ENCODE data around the gene MTMR2. TPM values are rescaled to one million over a fixed set of nuclear protein-coding genes. Genes with fewer than 3 reads are reported as not detected.

Gene MTMR2
- total and polyA plus RNA-seq, 5 experiments from 2014 or later: 10.2 to 14.6 (median 11.8) TPM

GRCh38 chr11:95917193-95918036, 6.5 kb downstream of the MTMR2 start:
- no peak overlapping the region for H3K4me3 Mint-ChIP-seq
- ATAC-seq: no peak
- peak overlapping the region in 1 of 10 donors; percentile 12 for H3K27ac Mint-ChIP-seq
- DNase-seq: no peak
- no peaks in the 10 kb centered on the region for H3K9me3 Mint-ChIP-seq
- peaks cover 0 to 13% (median 2%) of the 10 kb centered on the region in 3 donors for H3K36me3 Mint-ChIP-seq
- POLR2A ChIA-PET: no interaction called here
- peaks cover 15 to 33% (median 28%) of the 10 kb centered on the region in 4 donors for H3K4me1 Mint-ChIP-seq
- H3K27me3 Mint-ChIP-seq: no peaks in the 10 kb centered on the region

- no peaks in the 10 kb centered on the region for H3K9me3 Mint-ChIP-seq
- H3K4me3 Mint-ChIP-seq: no peak overlapping the region
- no peak for DNase-seq
- no peak overlapping the region for H3K27ac Mint-ChIP-seq
- peaks cover 0 to 19% (median 7%) of the 10 kb centered on the region in 3 donors for H3K36me3 Mint-ChIP-seq
- ATAC-seq: no peak
- H3K27me3 Mint-ChIP-seq: no peaks in the 10 kb centered on the region
- H3K4me1 Mint-ChIP-seq: peaks cover 15 to 28% (median 26%) of the 10 kb centered on the region in 4 donors
- POLR2A ChIA-PET: no interaction called here
These were observed 7.9 kb downstream of the MTMR2 start for GRCh38 chr11:95916049-95916448.

DNA sequence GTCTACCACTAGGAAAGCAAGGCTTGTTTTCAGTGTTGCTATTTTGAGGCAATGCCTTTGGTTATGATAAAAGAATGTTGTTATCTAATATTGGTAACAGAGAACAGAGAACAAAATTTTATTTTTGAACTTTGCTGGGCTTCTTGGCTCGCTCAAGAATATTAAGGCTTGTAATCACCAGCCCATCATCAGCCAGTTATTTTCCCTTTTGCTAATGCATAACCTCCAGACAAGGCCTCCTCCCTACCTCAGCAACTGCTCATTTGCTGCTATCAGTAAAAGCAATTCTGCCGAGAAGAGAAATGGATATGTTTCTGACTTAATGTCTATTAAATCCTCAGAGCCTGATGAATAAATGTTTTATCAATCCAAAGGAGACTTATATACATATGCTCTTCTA, 8.9 kb downstream of the MTMR2 start:
- Mint-ChIP-seq H3K27me3 (no peaks in the 10 kb centered on the region), H3K4me3 (no peak overlapping the region), H3K4me1 (peaks cover 15 to 28% (median 26%) of the 10 kb centered on the region in 4 donors), H3K9me3 (no peaks in the 10 kb centered on the region), H3K36me3 (peaks cover 0 to 19% (median 7%) of the 10 kb centered on the region in 3 donors), H3K27ac (no peak overlapping the region)
- ATAC-seq (no peak), DNase-seq (no peak)
- POLR2A ChIA-PET: no interaction called here

DNA sequence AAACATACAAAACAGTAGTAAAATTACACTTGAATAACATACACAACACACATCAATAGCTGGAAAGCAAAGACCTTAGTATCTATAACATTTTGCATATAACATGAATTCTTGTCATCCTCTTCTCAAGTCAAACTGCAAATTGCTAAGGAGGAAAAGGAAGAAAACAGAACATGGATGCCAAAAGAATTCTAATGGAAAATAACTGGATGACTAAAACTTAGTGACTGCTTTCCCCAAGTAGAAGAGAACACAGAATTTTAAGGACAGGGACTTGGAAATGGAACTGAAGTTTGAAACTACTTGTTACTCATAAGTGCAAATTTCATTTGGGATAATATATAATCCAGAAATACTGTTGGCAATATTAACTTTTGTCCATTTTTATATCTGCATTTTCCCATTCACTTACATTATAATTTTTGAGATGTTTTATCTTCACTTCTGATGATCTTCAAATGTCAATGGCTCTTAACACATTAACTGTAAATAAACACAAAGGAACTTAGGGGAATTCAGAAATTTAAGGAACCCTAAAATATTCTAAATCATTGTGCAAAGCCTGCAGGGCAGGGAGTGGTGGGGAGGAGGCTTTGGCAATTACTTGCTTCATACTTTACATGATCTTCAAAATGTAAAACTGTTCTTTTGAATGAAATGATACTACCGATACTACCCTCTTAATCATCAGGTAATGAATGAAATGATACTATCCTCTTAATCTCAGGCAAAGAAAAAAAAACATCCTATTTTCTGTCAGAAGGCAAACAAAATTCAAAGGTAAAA, 9.9 kb downstream of the MTMR2 start:
- no peak for DNase-seq
- no peaks in the 10 kb centered on the region for H3K27me3 Mint-ChIP-seq
- ATAC-seq: no peak
- H3K36me3 Mint-ChIP-seq: peaks cover 0 to 19% (median 7%) of the 10 kb centered on the region in 3 donors
- peaks cover 15 to 28% (median 26%) of the 10 kb centered on the region in 4 donors for H3K4me1 Mint-ChIP-seq
- POLR2A ChIA-PET: no interaction called here
- no peaks in the 10 kb centered on the region for H3K9me3 Mint-ChIP-seq
- H3K27ac Mint-ChIP-seq: peak overlapping the region in 3 of 10 donors; percentile 20 to 45 (median 39)
- no peak overlapping the region for H3K4me3 Mint-ChIP-seq

DNA sequence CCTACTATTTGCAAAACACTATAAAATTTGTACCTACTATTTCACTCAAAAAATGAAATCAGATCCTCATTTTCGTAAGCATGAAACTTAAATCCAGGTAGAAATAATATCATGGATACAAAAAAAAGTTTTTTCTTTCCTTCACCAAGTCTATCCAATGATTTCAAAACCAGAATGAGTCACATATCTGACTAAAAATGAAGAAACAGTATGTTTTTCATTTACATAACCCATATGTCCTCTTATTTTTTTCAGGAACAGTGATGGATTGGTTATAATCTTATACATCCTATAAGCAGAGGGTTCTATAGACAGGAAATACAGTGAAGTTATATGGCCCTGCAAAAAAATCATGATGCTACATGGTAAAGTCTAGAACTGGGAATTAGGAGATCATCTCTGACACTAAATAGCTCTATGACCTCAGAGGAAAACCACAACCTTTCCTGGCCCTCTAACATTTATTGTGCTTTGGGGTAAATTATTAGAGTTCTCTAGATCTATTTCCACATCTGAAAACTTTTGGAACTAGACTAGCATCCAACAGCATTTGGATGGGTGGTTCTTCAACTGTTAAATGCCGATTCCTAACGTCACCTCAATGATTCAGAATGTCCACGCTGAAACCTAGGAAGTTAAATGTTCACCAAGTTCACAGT, 10.9 kb downstream of the MTMR2 start:
- no peak overlapping the region for H3K4me3 Mint-ChIP-seq
- POLR2A ChIA-PET: no interaction called here

DNA sequence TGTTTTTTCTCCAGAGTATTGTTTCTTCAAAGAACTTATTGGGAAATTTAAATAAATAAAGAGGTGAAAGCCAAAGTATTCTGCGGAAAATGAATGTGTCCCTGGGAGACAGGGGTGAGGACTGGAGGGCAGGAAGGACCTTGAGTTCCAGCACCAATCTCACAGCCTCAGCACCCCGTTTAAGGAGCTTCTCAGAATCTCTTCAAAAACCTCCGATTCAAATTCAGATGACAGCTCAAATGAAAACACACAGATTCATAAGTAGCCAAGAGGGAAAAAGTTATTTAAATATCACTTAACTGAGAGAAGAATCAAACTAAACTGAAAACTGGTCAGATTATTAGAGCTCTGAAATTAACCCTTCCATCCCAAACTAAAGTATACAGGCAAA, 12.5 kb downstream of the MTMR2 start:
- Mint-ChIP-seq H3K4me1 (peaks cover 19 to 43% (median 33%) of the 10 kb centered on the region in 4 donors), H3K27me3 (no peaks in the 10 kb centered on the region), H3K9me3 (no peaks in the 10 kb centered on the region), H3K27ac (no peak overlapping the region), H3K4me3 (no peak overlapping the region), H3K36me3 (peaks cover 0 to 26% (median 8%) of the 10 kb centered on the region in 3 donors)
- POLR2A ChIA-PET: no interaction called here
- DNase-seq (no peak), ATAC-seq (no peak)

More for the DNA sequence above, 10.9 kb downstream of the MTMR2 start:
- Mint-ChIP-seq H3K27me3 (no peaks in the 10 kb centered on the region), H3K36me3 (peaks cover 0 to 19% (median 7%) of the 10 kb centered on the region in 3 donors), H3K4me1 (peaks cover 15 to 32% (median 28%) of the 10 kb centered on the region in 4 donors), H3K27ac (peak overlapping the region in 1 of 10 donors; percentile 20), H3K9me3 (no peaks in the 10 kb centered on the region)
- no peak for ATAC-seq
- no peak for DNase-seq

DNA sequence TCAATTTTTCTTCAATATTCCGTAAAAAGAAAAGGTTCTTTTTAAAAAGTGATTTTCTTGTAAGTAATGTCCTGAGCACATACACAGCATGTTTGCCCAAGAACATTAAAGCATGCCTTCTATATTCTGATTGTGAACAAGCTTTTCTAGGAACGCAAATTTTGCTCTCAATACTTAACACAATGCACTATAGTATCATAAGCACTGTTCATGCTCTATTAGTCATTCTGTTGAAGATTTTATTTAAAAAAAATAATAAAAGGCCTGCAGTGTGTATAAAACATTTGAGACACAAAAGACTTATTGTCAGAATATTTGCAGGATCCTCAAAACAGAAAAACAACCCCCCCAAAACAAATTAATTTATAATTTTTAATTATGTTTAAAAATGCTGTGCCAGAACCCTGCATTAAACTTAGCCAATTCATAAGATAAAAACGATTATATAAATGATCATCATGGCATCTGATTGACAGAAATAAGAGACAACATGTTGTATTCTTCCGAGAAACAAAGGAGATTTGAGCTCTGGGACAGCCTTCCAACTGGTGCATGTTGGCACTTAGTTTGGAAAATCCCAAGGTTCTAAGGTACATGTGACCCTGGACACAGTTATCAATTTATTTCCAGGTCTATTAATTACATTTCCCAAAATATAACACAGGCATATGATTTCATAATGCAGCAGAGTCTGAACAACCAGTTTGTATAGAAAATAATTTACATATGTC, 13.1 kb downstream of the MTMR2 start:
- Mint-ChIP-seq H3K27ac (no peak overlapping the region), H3K4me3 (no peak overlapping the region), H3K4me1 (peaks cover 15 to 41% (median 30%) of the 10 kb centered on the region in 4 donors), H3K9me3 (no peaks in the 10 kb centered on the region), H3K36me3 (peaks cover 0 to 26% (median 8%) of the 10 kb centered on the region in 3 donors), H3K27me3 (no peaks in the 10 kb centered on the region)
- no peak for ATAC-seq
- POLR2A ChIA-PET: no interaction called here
- no peak for DNase-seq

DNA sequence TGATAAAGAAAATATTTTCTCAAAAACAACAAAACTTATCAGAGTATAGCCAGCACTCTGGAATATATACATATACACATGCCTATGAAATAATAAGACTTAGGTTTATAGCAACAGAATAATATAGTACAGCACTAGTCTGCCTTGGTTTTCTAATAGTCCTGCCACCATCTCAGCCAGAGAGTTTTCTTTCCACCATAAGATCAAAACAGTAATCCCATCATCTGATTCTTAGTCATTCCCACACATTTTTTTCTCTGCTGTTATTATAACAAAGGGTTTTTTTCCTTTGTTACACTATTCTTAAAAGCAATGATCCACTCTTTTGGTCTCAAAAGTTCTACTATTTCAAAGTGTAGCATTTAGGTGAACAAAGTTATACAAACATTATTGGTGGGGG, 15.1 kb downstream of the MTMR2 start:
- POLR2A ChIA-PET: no interaction called here
- no peak overlapping the region for H3K27ac Mint-ChIP-seq
- DNase-seq (no peak), ATAC-seq (no peak)
- no peaks in the 10 kb centered on the region for H3K27me3 Mint-ChIP-seq
- no peaks in the 10 kb centered on the region for H3K9me3 Mint-ChIP-seq
- peaks cover 0 to 23% (median 8%) of the 10 kb centered on the region in 3 donors for H3K36me3 Mint-ChIP-seq
- H3K4me1 Mint-ChIP-seq: peaks cover 11 to 28% (median 24%) of the 10 kb centered on the region in 4 donors
- H3K4me3 Mint-ChIP-seq: no peak overlapping the region

DNA sequence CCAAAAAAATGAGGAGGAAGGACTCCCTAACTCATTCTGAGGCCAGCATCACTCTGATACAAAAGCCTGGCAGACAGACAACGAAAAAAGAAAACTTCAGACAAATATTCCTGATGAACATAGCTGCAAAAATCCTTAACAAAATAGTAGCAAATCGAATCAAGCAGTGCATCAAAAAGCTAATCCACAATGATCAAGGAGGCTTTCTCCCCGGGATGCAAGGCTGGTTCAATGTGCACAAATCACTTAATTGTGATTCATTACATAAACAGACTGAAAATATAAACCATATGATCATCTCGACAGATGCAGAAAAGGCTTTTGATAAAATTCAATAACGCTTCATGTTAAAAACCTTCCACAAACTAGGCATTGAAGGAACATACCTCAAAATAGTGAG, 16.4 kb downstream of the MTMR2 start:
- H3K36me3 Mint-ChIP-seq: peaks cover 0 to 13% (median 6%) of the 10 kb centered on the region in 3 donors
- no peak overlapping the region for H3K27ac Mint-ChIP-seq
- DNase-seq (no peak), ATAC-seq (no peak)
- H3K4me1 Mint-ChIP-seq: peaks cover 6 to 22% (median 15%) of the 10 kb centered on the region in 4 donors
- H3K9me3 Mint-ChIP-seq: no peaks in the 10 kb centered on the region
- H3K4me3 Mint-ChIP-seq: no peak overlapping the region
- POLR2A ChIA-PET: no interaction called here
- H3K27me3 Mint-ChIP-seq: no peaks in the 10 kb centered on the region

DNA sequence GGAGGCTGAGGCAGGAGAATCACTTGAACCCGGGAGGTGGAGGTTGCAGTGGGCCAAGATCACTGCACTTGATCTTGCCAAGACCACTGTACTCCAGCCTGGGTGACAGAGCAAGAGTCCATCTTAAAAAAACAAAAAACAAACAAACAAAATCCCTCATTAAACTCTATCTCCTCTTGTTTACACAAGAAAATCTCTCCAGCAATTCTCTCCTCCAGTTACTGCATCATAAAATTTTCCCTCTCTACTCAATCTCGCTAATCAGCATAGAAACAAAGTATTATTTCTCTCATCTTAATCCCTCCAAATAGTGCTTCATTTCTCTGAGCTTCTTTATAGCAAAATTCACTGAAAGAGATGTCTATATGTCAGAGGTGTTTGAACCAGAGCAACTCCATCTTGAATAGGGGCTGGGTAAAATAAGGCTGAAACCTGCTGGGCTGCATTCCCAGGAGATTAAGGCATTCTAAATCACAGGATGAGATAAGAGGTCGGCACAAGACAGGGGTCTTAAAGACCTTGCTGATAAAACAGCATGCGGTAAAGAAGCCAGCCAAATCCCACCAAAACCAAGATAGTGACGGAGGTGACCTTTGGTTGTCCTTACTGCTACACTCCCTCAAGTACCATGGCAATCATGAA, 19.8 kb downstream of the MTMR2 start:
- Mint-ChIP-seq H3K27ac (no peak overlapping the region), H3K4me1 (peaks cover 4 to 17% (median 13%) of the 10 kb centered on the region in 4 donors), H3K9me3 (no peaks in the 10 kb centered on the region), H3K4me3 (no peak overlapping the region), H3K27me3 (no peaks in the 10 kb centered on the region), H3K36me3 (peaks cover 0 to 7% (median 1%) of the 10 kb centered on the region in 3 donors)
- no peak for ATAC-seq
- DNase-seq: no peak
- POLR2A ChIA-PET: no interaction called here

DNA sequence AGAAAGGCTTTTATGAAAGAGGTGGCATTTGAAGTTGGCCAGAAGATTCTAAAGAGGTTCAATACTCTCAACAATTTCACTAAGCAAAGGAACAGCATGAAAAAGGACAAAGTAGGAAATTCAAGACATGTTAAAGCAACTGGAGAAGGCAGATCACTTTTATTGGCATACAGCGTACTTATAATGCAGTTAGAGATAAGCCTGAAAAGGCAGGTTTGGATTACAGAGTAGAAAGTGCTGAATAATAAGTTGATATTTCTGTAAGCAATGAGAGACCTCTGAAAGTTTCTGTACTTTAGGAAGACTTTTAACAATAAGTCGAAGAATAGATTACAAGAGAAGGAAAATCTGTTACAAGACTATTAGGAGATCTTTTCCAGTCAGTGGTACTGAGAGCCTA, 25.1 kb downstream of the MTMR2 start:
- H3K4me3 Mint-ChIP-seq: no peak overlapping the region

DNA sequence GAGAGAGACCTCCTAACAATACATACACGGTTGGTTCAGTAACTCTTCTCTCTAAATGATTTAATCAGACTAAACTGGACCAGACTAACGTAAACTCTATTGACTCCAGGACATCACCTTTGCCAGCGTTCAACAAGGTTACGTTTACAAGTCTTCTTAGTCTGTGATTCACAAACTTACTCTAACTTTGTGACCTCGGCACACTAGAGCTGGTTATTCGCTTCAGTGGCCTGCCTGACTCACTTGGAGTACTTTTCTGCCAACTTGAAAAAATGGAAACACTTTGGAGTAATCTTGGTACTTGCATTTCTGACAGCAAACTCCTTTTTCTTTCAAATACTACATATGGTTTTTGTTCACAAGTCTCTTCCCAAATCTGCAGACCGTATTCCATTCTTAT, 26.2 kb downstream of the MTMR2 start:
- H3K36me3 Mint-ChIP-seq: peaks cover 0 to 5% (median 0%) of the 10 kb centered on the region in 3 donors
- POLR2A ChIA-PET: no interaction called here
- no peak for ATAC-seq

More for the DNA sequence above, 25.1 kb downstream of the MTMR2 start:
- H3K9me3 Mint-ChIP-seq: no peaks in the 10 kb centered on the region
- ATAC-seq (no peak), DNase-seq (no peak)
- no peaks in the 10 kb centered on the region for H3K27me3 Mint-ChIP-seq
- peaks cover 0 to 5% (median 0%) of the 10 kb centered on the region in 3 donors for H3K36me3 Mint-ChIP-seq
- no peak overlapping the region for H3K27ac Mint-ChIP-seq
- POLR2A ChIA-PET: no interaction called here
- H3K4me1 Mint-ChIP-seq: peaks cover 0 to 7% (median 4%) of the 10 kb centered on the region in 4 donors

More for the DNA sequence above, 26.2 kb downstream of the MTMR2 start:
- no peaks in the 10 kb centered on the region for H3K9me3 Mint-ChIP-seq
- peaks cover 0 to 7% (median 4%) of the 10 kb centered on the region in 4 donors for H3K4me1 Mint-ChIP-seq
- H3K27ac Mint-ChIP-seq: no peak overlapping the region
- DNase-seq: no peak
- no peaks in the 10 kb centered on the region for H3K27me3 Mint-ChIP-seq
- H3K4me3 Mint-ChIP-seq: no peak overlapping the region

Measured in naive thymus-derived CD8-positive, alpha-beta T cell (primary cell).